Gastrocnemius medialis (tissue), 4 donors: ENCODE results near the gene KRTAP12-4.

Source experiments
- CTCF ChIP-seq, 5 experiments: fragments of 450-650 bp in 3 of 5; fragments of 200-600 bp in 2 of 5; sonication (generic) in 2 of 5; IDR thresholded peaks in 4 of 5; conservative IDR thresholded peaks in 1 of 5; 1 replicate in 4 of 5; 2 replicates in 1 of 5; pipeline ENCODE4 v1.5.1; 2016 to 2019; ENCODE audit warnings: antibody characterized with exemption in 5 of 5, mild to moderate bottlenecking in 3 of 5, moderate library complexity in 3 of 5
- POLR2A ChIP-seq, 2 donors: fragments of 450-650 bp; IDR thresholded peaks; one replicate each; pipeline ENCODE4 v1.6.1; 2017; ENCODE audit warnings: antibody characterized with exemption in 2 of 2, mild to moderate bottlenecking in 2 of 2, moderate library complexity in 2 of 2

- TF ChIP-seq CTCF (IDR thresholded peaks at IDR 0.05 in 4 of 5, conservative IDR thresholded peaks at IDR 0.05 in 1 of 5): no peak
- TF ChIP-seq POLR2A (IDR thresholded peaks at IDR 0.05): no peak
Observed at GRCh38 chr21:44702111-44702972, 47.9 kb upstream of the KRTAP12-4 start.
